SKM-1 (cell line): ENCODE measurements around the gene SUMF2.
"Not testable (repeated sequence)": the region's sequence is repeated elsewhere in the genome, so short reads cannot be mapped to it uniquely, and the experiment has no call there.

Experiments used
- DNase-seq: peaks from one replicate; lab custom pipeline; 2025; ENCODE audit not compliant: unreplicated experiment; lab: John Stamatoyannopoulos, UW

Gene SUMF2

GRCh38 chr7:56063882-56064625 is at the start of gene SUMF2:
Gene SUMF2, plus strand, starts transcription at chr7:56064286. Its CDS starts 26 bp downstream, at chr7:56064312.
- DNase-seq: peak; percentile 78

GRCh38 chr7:56017015-56017414 is 47.1 kb upstream of the SUMF2 start:
- DNase-seq: not testable (repeated sequence)

- no peak for DNase-seq
Measured at GRCh38 chr7:56019501-56019900, 44.6 kb upstream of the SUMF2 start.

- no peak for DNase-seq
Measured at GRCh38 chr7:56023500-56023899, 40.6 kb upstream of the SUMF2 start.

GRCh38 chr7:56026538-56026937 is 37.5 kb upstream of the SUMF2 start:
- no peak for DNase-seq

- DNase-seq: no peak
Measured at GRCh38 chr7:56028942-56029630, 35.0 kb upstream of the SUMF2 start.

GRCh38 chr7:56030340-56030739 is 33.7 kb upstream of the SUMF2 start:
- DNase-seq: no peak

GRCh38 chr7:56031556-56031955 is 32.5 kb upstream of the SUMF2 start:
- DNase-seq: not testable (repeated sequence)

GRCh38 chr7:56032578-56032977 is 31.5 kb upstream of the SUMF2 start:
- not testable (repeated sequence) for DNase-seq

- peak; percentile 66 for DNase-seq
Measured at GRCh38 chr7:56033671-56034432, 30.2 kb upstream of the SUMF2 start.

GRCh38 chr7:56040730-56041129 is 23.4 kb upstream of the SUMF2 start:
- DNase-seq: no peak

- not testable (repeated sequence) for DNase-seq
Measured at GRCh38 chr7:56045758-56046157, 18.3 kb upstream of the SUMF2 start.

GRCh38 chr7:56046721-56047445 is 17.2 kb upstream of the SUMF2 start:
- DNase-seq: no peak

GRCh38 chr7:56047446-56048116 is 16.5 kb upstream of the SUMF2 start:
- not testable (repeated sequence) for DNase-seq

GRCh38 chr7:56048245-56048644 is 15.8 kb upstream of the SUMF2 start:
- no peak for DNase-seq

GRCh38 chr7:56048763-56049162 is 15.3 kb upstream of the SUMF2 start:
- DNase-seq: not testable (repeated sequence)

- DNase-seq: no peak
Measured at GRCh38 chr7:56051053-56051338, 13.1 kb upstream of the SUMF2 start.

GRCh38 chr7:56051339-56052191 is 12.5 kb upstream of the SUMF2 start, which contains the start of the genes CCT6A and PSPH:
Gene CCT6A, plus strand, starts transcription at chr7:56051765. Its CDS starts 84 bp downstream, at chr7:56051849.
Gene PSPH, minus strand, starts transcription at chr7:56051444. Its CDS starts 30,232 bp downstream, at chr7:56021212.
- DNase-seq: peak; percentile 74

- no peak for DNase-seq
Measured at GRCh38 chr7:56053379-56053778, 10.7 kb upstream of the SUMF2 start.

GRCh38 chr7:56053993-56054392 is 10.1 kb upstream of the SUMF2 start:
- no peak for DNase-seq
